GM12878 (cell line): ENCODE results near the gene FKBP3.
"Not testable (repeated sequence)": the region's sequence is repeated elsewhere in the genome, so short reads cannot be mapped to it uniquely, and the experiment has no call there.

Experiments used
- EZH2 ChIP-seq: IDR thresholded peaks from 2 replicates; pipeline ENCODE4 v1.6.1; 2012; ENCODE audit warnings: low read depth, mild to moderate bottlenecking, control low read depth, inconsistent platforms, low read length, borderline replicate concordance; ENCODE audit not compliant: control insufficient read depth
- KAT2A ChIP-seq: conservative IDR thresholded peaks from 2 replicates; pipeline ENCODE4 v1.6.1; 2011; ENCODE audit warnings: low read depth, low read length; ENCODE audit not compliant: control insufficient read depth
- NFIC ChIP-seq: IDR thresholded peaks from 2 replicates; pipeline ENCODE4 v1.6.1; 2012; ENCODE audit warnings: low read depth, mild to moderate bottlenecking, inconsistent platforms, low read length, moderate library complexity
- TCF7 ChIP-seq: IDR thresholded peaks from 2 replicates; pipeline ENCODE4 v1.6.1; 2014; ENCODE audit warnings: antibody characterized with exemption, borderline replicate concordance

DNA sequence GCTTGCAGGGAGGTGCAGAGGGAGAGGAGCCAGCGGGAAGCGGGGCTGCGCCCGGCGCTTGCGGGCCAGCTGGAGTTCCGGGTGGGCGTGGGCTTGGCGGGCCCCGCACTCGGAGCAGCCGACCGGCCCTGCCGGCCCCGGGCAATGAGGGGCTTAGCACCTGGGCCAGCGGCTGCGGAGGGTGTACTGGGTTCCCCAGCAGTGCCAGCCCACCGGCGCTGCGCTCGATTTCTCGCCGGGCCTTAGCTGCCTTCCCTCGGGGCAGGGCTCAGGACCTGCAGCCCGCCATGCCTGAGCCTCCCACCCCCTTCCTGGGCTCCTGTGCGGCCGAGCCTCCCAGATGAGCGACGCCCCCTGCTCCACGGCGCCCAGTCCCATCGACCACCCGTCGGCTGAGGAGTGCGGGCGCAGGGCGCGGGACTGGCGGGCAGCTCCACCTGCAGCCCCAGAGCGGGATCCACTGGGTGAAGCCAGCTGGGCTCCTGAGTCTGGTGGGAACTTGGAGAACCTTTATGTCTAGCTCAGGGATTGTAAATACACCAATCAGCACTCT lies 53.8 kb downstream of the FKBP3 start:
- not testable (repeated sequence) for TF ChIP-seq EZH2, NFIC, KAT2A, TCF7
